GM19395 (cell line): Measurements from ENCODE around the gene TNS4.

Experiments
- ATAC-seq: cut with Tn5 transposase; IDR thresholded peaks from one replicate; pipeline ENCODE4 v1.9.1; 2021; ENCODE audit warnings: mild to moderate bottlenecking, moderate library complexity; ENCODE audit not compliant: unreplicated experiment

TNS4 gene

GRCh38 chr17:40473573-40474365, 27.7 kb downstream of the TNS4 start:
- no peak for ATAC-seq

GRCh38 chr17:40472733-40473452, 28.5 kb downstream of the TNS4 start:
- no peak for ATAC-seq

- ATAC-seq, result no peak
Measured at GRCh38 chr17:40471846-40472732, 29.3 kb downstream of the TNS4 start.

DNA sequence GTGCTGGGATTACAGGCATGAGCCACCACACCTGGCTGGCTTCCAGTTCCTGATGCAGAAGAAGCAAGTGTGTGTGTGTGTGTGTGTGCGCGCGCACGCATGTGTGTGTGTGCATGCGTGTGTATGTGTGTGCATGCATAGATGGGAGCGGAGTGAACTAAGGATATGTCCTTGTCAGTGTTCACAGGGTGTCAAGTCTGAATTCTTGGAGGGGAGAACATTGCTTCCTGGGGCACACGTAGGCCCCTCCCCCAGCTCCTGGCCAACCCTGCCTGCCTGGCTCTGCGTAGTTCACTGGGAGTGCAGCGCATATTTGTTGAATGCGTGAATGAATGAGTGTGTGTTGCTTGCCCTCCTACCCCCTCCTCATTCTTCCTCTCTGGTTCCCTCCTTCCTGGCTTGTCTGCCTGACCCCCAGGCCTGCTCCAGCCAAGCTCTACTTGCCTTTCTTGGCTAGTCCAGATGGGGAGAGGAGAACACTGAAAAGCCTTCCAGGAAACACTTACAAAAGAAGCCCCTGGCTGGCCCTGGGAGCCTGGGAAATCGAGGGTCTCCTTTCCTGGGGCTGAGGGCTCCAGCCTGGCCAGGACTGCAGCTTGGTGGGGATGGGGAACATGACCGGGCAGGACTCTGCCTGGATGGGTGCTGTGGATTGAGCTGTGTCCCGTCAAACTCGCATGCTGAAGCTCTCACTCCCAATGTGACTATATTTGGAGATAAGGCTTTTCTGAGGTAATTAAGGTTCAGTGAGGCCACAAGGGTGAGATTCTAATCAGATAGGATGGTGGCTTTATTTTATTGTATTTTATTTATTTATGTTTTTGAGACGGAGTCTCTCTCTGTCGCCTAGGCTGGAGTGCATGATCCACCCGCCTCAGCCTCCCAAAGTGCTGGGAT, 30.2 kb downstream of the TNS4 start:
- ATAC-seq, result no peak

DNA sequence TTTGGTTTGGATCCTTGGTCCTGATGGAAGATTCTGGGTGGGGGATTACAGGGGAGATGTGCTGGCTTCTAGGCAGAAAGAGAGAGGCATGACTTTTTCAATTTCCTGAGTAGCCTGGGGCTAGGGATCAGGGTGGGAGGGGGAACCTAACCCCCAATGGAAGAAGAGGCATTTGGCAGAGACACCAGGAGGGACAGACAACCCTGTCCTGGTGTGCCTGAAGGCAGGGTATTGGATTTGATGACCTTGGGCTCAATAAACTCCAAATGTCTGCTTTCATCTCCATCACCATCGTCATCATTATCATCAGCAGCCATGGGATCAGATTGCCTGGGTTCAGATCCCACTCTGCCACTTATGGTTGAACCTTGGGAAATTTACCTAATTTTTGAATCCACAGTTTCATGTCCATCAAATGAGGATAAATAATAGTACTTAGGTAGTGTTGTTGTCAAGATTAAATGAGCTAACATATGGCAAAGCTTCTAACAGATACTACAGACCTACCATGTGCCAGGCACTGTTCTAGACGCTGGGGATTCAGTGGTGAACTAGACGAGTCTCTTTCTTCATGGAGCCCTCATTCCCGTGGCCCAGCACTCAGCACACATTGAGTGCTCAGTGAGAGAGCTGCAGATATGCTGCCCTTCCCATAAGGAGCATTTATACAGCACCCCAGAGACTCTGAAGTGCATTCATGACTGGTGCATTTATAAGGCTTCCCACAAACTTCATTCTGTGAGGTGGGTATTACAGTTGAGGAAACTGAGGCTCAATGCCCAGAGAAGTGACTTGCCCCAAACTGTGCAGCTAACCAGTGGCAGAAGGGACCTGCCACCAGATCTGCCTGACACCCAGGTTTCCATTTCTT, 31.4 kb downstream of the TNS4 start:
- ATAC-seq, result no peak

DNA sequence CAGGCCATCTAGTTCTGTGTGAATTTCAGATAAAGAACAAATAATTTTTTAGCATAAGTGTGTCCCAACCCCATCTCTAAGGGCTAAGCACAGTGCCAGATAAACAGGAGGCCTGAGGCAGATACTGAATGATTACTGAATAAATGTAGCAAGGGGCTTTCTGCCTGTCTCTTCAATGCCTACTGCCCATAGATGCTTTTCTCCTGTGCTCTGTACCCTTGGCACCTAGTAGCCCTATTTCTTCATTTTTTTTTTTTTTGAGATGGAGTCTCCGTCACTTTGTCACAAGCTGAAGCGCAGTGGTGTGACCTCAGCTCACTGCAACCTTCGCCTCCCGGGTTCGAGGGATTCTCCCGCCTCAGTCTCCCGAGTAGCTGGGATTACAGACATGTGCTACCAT, 32.9 kb downstream of the TNS4 start:
- no peak for ATAC-seq

GRCh38 chr17:40467281-40467867, 34.0 kb downstream of the TNS4 start:
- no peak for ATAC-seq

- ATAC-seq, result no peak
Measured at GRCh38 chr17:40466298-40466971, 35.0 kb downstream of the TNS4 start.

DNA sequence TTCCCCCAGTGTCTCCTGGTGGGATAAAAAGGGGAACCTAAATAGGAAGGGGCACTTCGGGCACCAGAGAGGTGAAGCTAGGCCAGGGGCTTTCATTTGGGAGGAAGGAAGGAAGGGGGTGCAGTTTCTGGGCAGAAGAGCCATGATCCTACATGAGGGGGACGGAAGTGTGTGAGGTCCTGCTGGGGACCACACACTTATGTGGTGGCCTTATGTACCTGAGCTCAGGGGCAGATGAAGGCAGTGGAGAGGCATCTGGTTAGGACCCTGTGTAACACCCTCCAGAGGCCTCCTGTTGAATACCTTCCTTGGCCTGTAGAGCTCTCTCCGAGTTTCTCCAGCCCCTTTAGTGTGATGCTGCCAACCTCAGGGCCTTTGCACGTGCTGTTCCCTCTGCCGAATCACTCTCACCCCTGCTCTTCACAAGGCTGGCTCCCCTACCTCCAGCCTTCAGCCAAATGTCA, 37.0 kb downstream of the TNS4 start:
- ATAC-seq, result no peak

GRCh38 chr17:40463122-40463550, 38.3 kb downstream of the TNS4 start:
- ATAC-seq, result no peak

DNA sequence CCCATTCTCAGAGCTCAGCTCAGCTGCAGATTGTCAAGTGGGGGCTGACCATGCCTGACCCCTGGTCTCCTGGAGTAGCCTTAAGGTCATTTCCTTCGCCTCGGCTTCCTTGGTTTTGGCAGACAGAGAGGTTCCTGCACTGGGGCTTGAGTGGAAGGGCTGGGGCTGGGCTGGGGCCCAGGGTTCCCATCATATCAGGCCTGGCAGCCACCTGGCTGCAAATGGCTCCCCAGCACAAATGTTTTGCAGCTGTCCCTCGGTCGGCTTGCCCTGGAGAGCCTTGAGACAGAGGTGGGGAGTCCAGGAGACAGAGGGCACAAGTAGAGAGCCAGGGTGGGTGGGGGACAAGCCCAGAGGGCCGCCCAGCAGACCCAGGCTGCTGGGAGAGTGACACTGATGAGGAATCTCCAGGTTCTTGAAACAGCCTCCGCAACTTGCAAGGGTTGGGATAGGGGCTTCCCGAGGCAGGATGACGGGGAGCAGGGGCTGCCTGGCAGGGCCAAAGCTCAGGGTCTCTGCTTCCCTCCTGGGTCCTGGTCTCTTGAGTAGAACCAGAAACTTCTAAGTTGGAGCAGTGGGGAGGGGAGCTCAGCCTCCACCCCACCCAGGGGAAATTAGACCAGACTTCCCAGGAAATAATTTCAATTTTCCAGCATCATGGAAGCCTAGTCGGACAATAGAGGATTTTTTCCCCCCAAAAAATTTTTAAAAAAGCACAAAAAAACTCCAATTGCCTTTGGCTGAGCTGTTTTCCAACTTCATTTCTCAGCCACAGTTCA, 38.9 kb downstream of the TNS4 start:
- no peak for ATAC-seq

DNA sequence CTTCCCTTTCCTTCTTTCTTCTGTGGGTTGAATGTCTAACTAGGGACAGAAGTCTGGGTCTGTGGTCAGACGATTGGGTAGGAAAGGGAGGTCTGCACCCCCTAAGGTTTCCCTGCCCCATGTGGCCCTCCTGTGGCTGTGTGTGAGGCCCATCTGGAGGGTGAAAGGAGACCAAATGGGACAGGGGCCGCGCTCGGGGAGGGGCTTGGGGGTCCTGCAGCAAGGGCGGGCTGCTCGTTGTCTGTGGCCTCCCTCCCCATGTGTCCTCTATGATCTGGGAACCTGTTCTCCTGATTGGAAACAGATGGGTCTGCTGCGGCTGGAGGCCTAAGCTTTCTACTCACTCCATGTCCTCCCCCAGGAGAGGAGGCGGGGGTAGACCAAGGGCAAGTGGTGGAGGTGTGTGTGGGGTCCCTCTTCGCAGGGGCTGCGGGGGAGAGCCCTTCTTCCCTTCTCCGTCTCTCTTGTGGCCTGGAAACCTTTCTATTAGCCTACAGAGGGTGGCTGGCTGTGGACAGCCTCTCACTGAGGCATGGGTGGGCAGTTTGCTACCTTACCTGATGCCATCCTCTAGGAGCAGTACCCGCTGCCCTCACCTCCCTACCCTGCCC, 39.6 kb downstream of the TNS4 start:
- ATAC-seq, result no peak

- ATAC-seq, result no peak
Measured at GRCh38 chr17:40460968-40461731, 40.3 kb downstream of the TNS4 start.

DNA sequence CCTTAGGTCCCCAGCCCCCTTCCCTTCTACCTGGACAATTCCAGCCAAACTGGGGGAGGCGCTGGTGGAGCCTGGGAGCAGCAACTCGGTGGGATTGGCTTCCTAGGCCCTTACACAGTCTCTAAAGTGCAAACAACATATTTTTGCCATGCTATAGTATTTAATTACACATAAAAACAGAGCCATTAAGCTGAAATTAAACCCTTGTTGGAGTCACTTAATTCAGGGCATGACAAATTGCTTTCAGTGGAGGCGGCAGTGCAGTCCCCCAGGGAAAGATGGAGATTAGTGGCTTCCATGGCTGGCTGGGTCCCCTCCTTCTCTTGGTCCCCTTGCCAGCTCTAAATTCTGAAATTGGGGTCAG, 40.8 kb downstream of the TNS4 start:
- ATAC-seq, result no peak

DNA sequence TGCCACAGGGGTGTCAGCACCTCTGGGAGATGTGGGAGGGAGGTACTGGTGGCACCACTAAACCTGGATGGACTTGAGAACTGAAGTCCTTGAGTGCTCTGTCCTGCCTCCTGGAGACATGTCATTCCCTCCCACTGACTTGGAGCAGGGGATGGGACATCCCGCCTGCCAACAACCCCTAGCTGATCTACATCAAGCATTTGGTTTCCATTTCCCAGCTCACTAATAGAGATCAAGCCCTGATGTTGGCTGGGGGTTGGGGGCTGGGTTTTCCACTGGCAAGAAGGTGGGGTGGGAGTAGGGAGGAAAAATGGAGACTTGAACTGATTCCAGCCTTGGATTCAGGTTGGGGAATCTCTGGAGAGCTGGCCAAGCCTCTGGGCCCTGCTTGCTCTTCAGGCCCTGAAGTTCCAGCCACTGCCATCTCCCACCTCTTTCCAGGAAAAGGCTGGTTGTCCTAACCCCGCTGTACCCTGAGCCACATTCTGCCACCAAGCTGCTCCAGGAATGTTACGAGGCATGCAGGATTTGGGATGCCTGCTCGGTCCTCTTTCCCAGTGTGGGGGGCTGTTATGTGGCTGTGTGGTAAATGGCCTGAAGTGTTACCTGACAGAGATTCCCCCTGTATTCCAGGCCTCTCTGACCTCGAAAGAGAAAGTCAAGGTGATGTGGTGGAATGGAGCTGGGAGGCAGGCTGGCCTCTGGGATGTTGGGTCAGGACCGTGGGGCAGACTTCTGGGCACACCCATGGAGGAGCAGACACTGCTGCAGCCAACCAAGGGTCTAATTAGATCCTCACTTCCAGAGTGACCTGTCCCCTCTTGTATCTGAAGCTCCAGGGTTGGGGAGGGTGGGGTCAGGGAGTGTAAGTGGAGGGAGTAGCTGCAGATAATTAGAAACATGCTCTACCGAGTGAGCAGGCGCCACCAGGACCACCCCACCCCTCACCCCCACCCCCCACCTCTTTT, 41.5 kb downstream of the TNS4 start:
- ATAC-seq, result no peak
